Bronchial epithelial cell (primary cell): Measurements from ENCODE around the gene PTPRT. TPM values are rescaled to one million over a fixed set of nuclear protein-coding genes. Genes with fewer than 3 reads are reported as not detected.

Source experiments
- DNase-seq: peaks from one replicate; pipeline ENCODE4 v3.0.0-alpha.2; 2010; ENCODE audit warnings: low read depth
- FAIRE-seq: peaks from 2 replicates; lab custom pipeline; 2011; peaks lifted over from hg19 to GRCh38; lab: Jason Lieb, UNC
- H3K27me3 ChIP-seq: 2 replicates; pipeline ENCODE4 v1.5.1; 2011; ENCODE audit warnings: low read length; ENCODE audit not compliant: control insufficient read depth, insufficient read depth
- H3K36me3 ChIP-seq: 2 replicates; pipeline ENCODE4 v1.5.1; 2011; ENCODE audit warnings: low read length; ENCODE audit not compliant: control insufficient read depth, insufficient read depth
- H3K4me3 ChIP-seq: 2 replicates; pipeline ENCODE4 v1.5.1; 2011; ENCODE audit warnings: mild to moderate bottlenecking, low read depth, low read length, control low read depth
- CTCF ChIP-seq: IDR thresholded peaks from 2 replicates; pipeline ENCODE4 v1.5.1; 2011; ENCODE audit warnings: mild to moderate bottlenecking, moderate library complexity, low read length, control low read depth, inconsistent platforms; ENCODE audit not compliant: insufficient read depth, severe bottlenecking
- total RNA-seq: library from RNA; depleted of rRNA; stranded (reverse); fragments of >200 nt; gene quantifications from 2 replicates; pipeline ENCODE4 v1.2.1, GENCODE V29; 2014

PTPRT gene
- total RNA-seq, 1 donor from 2014 or later, result not detected

GRCh38 chr20:43011491-43011890 lies 178.2 kb downstream of the PTPRT start:
- no peaks in the 10 kb centered on the region for H3K36me3 ChIP-seq
- TF ChIP-seq CTCF, result no peak
- FAIRE-seq (no peak), DNase-seq (no peak)
- H3K27me3 ChIP-seq, result no peaks in the 10 kb centered on the region
- no peak overlapping the region for H3K4me3 ChIP-seq

- no peaks in the 10 kb centered on the region for H3K36me3 ChIP-seq
- FAIRE-seq, result no peak
- H3K27me3 ChIP-seq, result no peaks in the 10 kb centered on the region
- DNase-seq, result no peak
- TF ChIP-seq CTCF, result no peak
- H3K4me3 ChIP-seq, result no peak overlapping the region
These were observed 180.2 kb downstream of the PTPRT start for GRCh38 chr20:43009532-43009931.

GRCh38 chr20:43007525-43007924 lies 182.2 kb downstream of the PTPRT start:
- FAIRE-seq (no peak), DNase-seq (no peak)
- no peaks in the 10 kb centered on the region for H3K27me3 ChIP-seq
- no peak for TF ChIP-seq CTCF
- no peaks in the 10 kb centered on the region for H3K36me3 ChIP-seq
- no peak overlapping the region for H3K4me3 ChIP-seq

- Histone ChIP-seq H3K36me3 (no peaks in the 10 kb centered on the region), H3K27me3 (no peaks in the 10 kb centered on the region), H3K4me3 (no peak overlapping the region)
- DNase-seq (no peak), FAIRE-seq (no peak)
- TF ChIP-seq CTCF, result no peak
These were observed 182.9 kb downstream of the PTPRT start for GRCh38 chr20:43006651-43007375.

- TF ChIP-seq CTCF, result no peak
- no peak for FAIRE-seq
These were observed 186.3 kb downstream of the PTPRT start for GRCh38 chr20:43003318-43003944.

More at GRCh38 chr20:43003318-43003944, 186.3 kb downstream of the PTPRT start:
- Histone ChIP-seq H3K27me3 (no peaks in the 10 kb centered on the region), H3K36me3 (no peaks in the 10 kb centered on the region), H3K4me3 (no peak overlapping the region)
- DNase-seq, result no peak
